ENCODE results near the gene ADARB2. TPM values are rescaled to one million over a fixed set of nuclear protein-coding genes. Genes with fewer than 3 reads are reported as not detected.

ADARB2 gene
- total RNA-seq, 1 donor from 2014 or later = under 0.01 TPM

DNA sequence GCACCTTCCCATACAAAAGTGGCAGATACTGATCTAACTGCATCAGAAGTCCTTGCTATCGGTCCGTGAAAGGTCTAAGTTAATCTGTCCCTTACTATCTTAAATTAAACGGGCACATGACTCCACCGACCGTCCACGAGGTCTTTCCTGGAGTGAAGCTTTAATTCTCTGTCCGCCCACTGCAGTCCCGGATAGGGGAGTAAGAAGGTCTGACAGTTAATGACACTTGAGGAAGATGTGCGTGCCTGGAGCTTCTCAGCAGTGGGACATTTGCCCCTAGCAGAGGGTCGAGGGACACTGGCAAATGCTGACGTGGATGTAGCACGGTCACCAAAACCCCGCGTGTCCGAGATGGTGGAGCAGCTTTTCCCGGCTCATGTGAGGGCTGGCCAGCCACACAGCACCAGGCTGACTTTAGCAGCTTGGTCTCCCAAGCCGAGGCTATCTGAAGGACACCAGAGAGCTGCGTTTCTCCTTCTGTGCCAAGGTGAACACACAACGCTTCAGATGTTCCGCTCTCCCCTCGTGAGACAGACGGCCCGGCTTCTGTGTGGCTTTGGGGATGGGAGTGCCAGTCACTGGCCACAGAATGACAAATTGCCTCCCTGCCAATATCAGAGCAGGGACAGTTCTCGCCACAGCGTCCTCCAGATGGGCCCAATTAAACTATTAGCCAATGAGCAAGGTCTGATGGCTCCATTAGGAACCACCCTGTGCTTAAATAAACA lies 86.6 kb downstream of the ADARB2 start:
- Histone ChIP-seq H3K9ac (ENCODE audit: low read depth in 1 of 3, low read length in 3 of 3) (no peak overlapping the region), H3K27me3 (ENCODE audit: control insufficient read depth in 3 of 3, insufficient read depth in 3 of 3, low read length in 3 of 3) (peaks cover 4 to 8% (median 7%) of the 10 kb centered on the region in 3 donors), H3K36me3 (ENCODE audit: control insufficient read depth in 3 of 3, insufficient read depth in 3 of 3, low read length in 3 of 3) (no peaks in the 10 kb centered on the region), H3K4me1 (ENCODE audit: control insufficient read depth in 3 of 3, insufficient read depth in 3 of 3, low read length in 3 of 3) (no peaks in the 10 kb centered on the region), H3K27ac (ENCODE audit: low read depth, low read length) (no peak overlapping the region), H3K4me3 (ENCODE audit: low read length in 3 of 3) (no peak overlapping the region), H3K9me3 (ENCODE audit: control insufficient read depth in 3 of 3, low read length in 3 of 3) (peaks cover 0 to 2% (median 0%) of the 10 kb centered on the region in 3 donors)

DNA sequence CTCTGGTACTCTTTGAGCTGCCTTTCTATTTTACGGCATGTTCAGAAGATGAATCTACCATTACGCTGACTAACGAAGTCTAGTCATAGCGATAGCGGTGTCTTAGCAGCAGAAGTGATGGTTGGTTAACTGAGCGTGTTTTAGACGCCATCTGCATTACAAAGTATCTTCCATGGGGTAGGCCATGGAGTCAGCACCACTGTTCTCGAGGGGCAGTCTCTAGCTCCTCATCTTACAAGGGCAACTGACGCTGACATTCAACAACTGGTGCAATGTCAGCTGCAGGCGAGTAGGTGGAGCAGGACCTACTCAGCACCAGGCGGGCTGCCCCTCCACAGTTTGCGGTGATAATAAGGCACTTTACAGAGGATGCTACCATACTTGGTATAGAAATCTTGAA lies 88.7 kb downstream of the ADARB2 start:
- H3K27me3 ChIP-seq (ENCODE audit: control insufficient read depth in 3 of 3, insufficient read depth in 3 of 3, low read length in 3 of 3) = no peaks in the 10 kb centered on the region
- no peaks in the 10 kb centered on the region for H3K4me1 ChIP-seq (ENCODE audit: control insufficient read depth in 3 of 3, insufficient read depth in 3 of 3, low read length in 3 of 3)
- no peak overlapping the region for H3K4me3 ChIP-seq (ENCODE audit: low read length in 3 of 3)
- H3K36me3 ChIP-seq (ENCODE audit: control insufficient read depth in 3 of 3, insufficient read depth in 3 of 3, low read length in 3 of 3) = no peaks in the 10 kb centered on the region
- H3K9ac ChIP-seq (ENCODE audit: low read depth in 1 of 3, low read length in 3 of 3) = no peak overlapping the region
- H3K27ac ChIP-seq (ENCODE audit: low read depth, low read length) = no peak overlapping the region
- peaks cover 0 to 2% (median 0%) of the 10 kb centered on the region in 3 donors for H3K9me3 ChIP-seq (ENCODE audit: control insufficient read depth in 3 of 3, low read length in 3 of 3)

DNA sequence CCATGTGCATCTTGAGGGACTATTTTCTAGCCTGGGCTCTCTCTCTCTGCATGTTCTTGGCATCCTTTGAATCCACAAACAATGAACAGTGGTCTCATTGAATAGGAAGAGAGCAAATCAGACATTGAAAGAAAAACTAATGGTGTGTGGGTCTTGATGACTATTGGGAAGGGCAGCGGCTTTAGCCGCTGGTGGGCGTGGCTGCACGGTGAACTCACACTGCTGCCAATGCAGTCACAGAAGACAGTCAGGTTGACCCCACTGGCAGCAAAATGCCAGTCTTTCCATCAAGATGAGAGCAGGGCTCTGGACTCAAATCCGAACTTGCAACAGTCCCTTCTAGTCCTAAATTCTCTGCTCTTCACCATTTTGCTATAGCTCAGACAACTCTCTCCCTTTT lies 91.0 kb downstream of the ADARB2 start:
- Histone ChIP-seq H3K36me3 (ENCODE audit: control insufficient read depth in 3 of 3, insufficient read depth in 3 of 3, low read length in 3 of 3) (no peaks in the 10 kb centered on the region), H3K27me3 (ENCODE audit: control insufficient read depth in 3 of 3, insufficient read depth in 3 of 3, low read length in 3 of 3) (no peaks in the 10 kb centered on the region), H3K4me3 (ENCODE audit: low read length in 3 of 3) (no peak overlapping the region), H3K9ac (ENCODE audit: low read depth in 1 of 3, low read length in 3 of 3) (no peak overlapping the region), H3K4me1 (ENCODE audit: control insufficient read depth in 3 of 3, insufficient read depth in 3 of 3, low read length in 3 of 3) (no peaks in the 10 kb centered on the region), H3K9me3 (ENCODE audit: control insufficient read depth in 3 of 3, low read length in 3 of 3) (peaks cover 0 to 2% (median 0%) of the 10 kb centered on the region in 3 donors), H3K27ac (ENCODE audit: low read depth, low read length) (no peak overlapping the region)

DNA sequence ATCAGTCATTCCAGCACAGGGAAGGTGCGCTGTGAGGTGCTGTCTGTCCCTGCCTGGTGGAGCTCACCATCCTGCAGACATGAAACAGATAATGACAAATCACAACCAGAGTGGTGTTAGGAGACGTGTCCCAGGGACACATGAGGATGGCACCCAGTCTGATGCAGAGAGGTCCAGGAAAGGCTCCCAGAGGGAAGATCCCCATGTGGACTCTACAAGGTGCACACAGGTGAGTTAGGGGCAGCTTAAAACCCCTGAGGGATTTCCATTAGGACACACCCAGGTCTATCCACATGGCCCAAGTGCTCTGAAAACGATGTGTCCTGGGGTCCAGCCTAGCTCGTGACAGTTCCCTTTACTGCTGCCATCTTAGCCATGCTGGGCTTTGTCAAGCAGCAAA lies 91.4 kb downstream of the ADARB2 start:
- Histone ChIP-seq H3K36me3 (ENCODE audit: control insufficient read depth in 3 of 3, insufficient read depth in 3 of 3, low read length in 3 of 3) (no peaks in the 10 kb centered on the region), H3K9me3 (ENCODE audit: control insufficient read depth in 3 of 3, low read length in 3 of 3) (peaks cover 0 to 2% (median 0%) of the 10 kb centered on the region in 3 donors), H3K27me3 (ENCODE audit: control insufficient read depth in 3 of 3, insufficient read depth in 3 of 3, low read length in 3 of 3) (no peaks in the 10 kb centered on the region), H3K9ac (ENCODE audit: low read depth in 1 of 3, low read length in 3 of 3) (no peak overlapping the region), H3K4me3 (ENCODE audit: low read length in 3 of 3) (no peak overlapping the region), H3K27ac (ENCODE audit: low read depth, low read length) (no peak overlapping the region), H3K4me1 (ENCODE audit: control insufficient read depth in 3 of 3, insufficient read depth in 3 of 3, low read length in 3 of 3) (no peaks in the 10 kb centered on the region)

DNA sequence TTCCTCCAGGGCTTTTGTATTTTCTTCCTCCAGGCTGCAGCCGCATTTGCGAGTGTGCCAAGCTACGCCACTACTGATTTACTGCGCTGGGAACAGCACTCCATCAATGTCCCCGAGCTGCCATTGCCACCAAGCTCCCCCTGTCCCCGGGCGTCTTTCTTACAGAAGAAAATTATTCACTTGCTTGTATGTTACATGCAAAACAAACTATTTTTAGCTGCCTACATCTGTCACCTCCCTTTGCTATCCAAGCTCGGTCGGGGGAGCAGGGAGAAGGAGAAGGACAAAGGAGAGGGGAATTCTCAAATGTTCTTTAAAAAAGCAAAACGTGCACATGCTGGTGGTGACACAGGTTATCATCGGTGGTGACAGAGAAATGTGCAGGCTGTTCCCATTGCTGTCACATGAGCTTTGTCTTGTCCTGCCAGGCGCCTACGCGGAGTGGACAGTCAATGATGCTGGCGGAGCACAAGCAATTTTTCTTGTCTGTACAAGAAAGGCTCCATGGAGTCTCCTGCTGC lies 93.1 kb downstream of the ADARB2 start:
- no peaks in the 10 kb centered on the region for H3K27me3 ChIP-seq (ENCODE audit: control insufficient read depth in 3 of 3, insufficient read depth in 3 of 3, low read length in 3 of 3)
- H3K36me3 ChIP-seq (ENCODE audit: control insufficient read depth in 3 of 3, insufficient read depth in 3 of 3, low read length in 3 of 3) = no peaks in the 10 kb centered on the region

DNA sequence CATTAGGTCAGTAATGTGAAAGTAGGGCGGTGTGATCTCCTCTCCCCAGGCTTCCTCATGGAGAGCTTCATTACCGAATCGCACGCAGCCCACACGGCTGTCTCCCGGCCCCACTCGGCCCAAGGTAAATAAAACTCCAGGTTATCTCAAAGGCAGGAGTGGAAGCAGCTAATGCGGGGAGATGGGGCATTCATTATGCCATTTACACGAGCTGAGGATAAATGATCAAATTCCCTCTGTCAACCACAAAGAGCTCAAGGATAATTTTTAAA lies 93.5 kb downstream of the ADARB2 start:
- no peaks in the 10 kb centered on the region for H3K36me3 ChIP-seq (ENCODE audit: control insufficient read depth in 3 of 3, insufficient read depth in 3 of 3, low read length in 3 of 3)
- H3K4me1 ChIP-seq (ENCODE audit: control insufficient read depth in 3 of 3, insufficient read depth in 3 of 3, low read length in 3 of 3) = no peaks in the 10 kb centered on the region
- peaks cover 0 to 2% (median 0%) of the 10 kb centered on the region in 3 donors for H3K9me3 ChIP-seq (ENCODE audit: control insufficient read depth in 3 of 3, low read length in 3 of 3)
- H3K27me3 ChIP-seq (ENCODE audit: control insufficient read depth in 3 of 3, insufficient read depth in 3 of 3, low read length in 3 of 3) = no peaks in the 10 kb centered on the region
- no peak overlapping the region for H3K4me3 ChIP-seq (ENCODE audit: low read length in 3 of 3)
- H3K9ac ChIP-seq (ENCODE audit: low read depth in 1 of 3, low read length in 3 of 3) = no peak overlapping the region
- no peak overlapping the region for H3K27ac ChIP-seq (ENCODE audit: low read depth, low read length)

More for the DNA sequence above, 93.1 kb downstream of the ADARB2 start:
- Histone ChIP-seq H3K4me3 (ENCODE audit: low read length in 3 of 3) (no peak overlapping the region), H3K9ac (ENCODE audit: low read depth in 1 of 3, low read length in 3 of 3) (no peak overlapping the region), H3K9me3 (ENCODE audit: control insufficient read depth in 3 of 3, low read length in 3 of 3) (peaks cover 0 to 2% (median 0%) of the 10 kb centered on the region in 3 donors), H3K4me1 (ENCODE audit: control insufficient read depth in 3 of 3, insufficient read depth in 3 of 3, low read length in 3 of 3) (no peaks in the 10 kb centered on the region), H3K27ac (ENCODE audit: low read depth, low read length) (no peak overlapping the region)

DNA sequence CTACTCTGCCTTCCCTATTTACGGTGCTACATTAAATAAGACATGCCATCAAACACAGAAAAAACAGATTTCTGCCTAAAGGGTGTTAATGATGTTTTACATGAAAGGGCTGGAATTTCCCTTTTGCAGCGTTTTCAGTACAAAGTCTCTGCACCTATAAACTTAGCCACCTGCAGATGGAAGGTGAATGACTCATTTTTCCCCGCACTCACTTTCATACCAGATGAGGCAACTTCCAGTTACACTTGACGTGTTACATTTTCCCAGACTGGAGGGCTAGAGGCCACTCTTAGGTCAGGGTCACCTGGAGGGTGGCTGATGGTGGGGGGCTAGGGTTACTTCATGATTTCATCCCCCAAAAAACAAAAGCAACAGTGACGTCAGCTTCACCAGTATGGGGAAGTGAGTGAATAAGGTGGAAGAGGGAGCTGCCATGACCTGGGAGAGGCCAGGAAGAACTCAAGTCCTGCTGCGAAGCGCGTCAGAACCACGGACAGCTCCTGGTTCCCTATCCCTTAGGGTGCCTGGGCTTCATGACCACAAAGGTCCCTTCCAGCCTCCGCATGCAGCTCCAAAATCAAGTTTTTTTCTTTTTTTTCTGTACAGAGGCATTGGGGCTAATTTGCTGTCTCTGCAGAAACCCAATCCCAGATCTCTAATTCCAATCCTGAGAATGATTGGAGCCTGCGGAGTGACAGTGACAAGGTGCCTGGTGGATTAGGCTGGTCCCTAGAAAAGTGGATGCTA lies 94.0 kb downstream of the ADARB2 start:
- no peak overlapping the region for H3K9ac ChIP-seq (ENCODE audit: low read depth in 1 of 3, low read length in 3 of 3)
- no peaks in the 10 kb centered on the region for H3K4me1 ChIP-seq (ENCODE audit: control insufficient read depth in 3 of 3, insufficient read depth in 3 of 3, low read length in 3 of 3)

DNA sequence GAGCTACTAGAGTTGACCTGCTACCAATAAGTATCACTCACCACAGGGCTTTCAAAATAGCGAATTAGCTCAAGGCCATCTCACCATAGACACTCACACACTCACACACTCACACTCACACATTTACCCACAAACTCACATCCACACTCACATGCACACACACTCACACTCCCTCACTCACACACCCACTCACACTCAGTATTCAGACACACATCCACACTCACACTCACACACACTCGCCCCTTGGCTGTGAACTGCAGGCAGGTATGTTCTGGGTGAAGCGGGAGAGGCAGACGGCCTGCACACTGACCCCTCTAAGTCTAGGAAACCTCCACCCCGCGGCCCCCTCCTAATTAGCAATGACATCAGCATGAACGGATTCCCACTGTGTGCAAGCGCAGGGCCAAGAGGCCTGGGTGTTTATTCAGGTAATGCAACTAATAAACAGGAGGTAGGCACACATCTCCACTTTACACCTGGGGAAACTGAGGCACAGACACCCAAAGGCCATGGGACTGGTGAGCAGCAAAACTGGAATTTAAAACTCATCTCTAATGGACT lies 94.6 kb downstream of the ADARB2 start:
- Histone ChIP-seq H3K36me3 (ENCODE audit: control insufficient read depth in 3 of 3, insufficient read depth in 3 of 3, low read length in 3 of 3) (no peaks in the 10 kb centered on the region), H3K4me1 (ENCODE audit: control insufficient read depth in 3 of 3, insufficient read depth in 3 of 3, low read length in 3 of 3) (no peaks in the 10 kb centered on the region), H3K4me3 (ENCODE audit: low read length in 3 of 3) (no peak overlapping the region), H3K27ac (ENCODE audit: low read depth, low read length) (no peak overlapping the region), H3K9ac (ENCODE audit: low read depth in 1 of 3, low read length in 3 of 3) (no peak overlapping the region), H3K27me3 (ENCODE audit: control insufficient read depth in 3 of 3, insufficient read depth in 3 of 3, low read length in 3 of 3) (no peaks in the 10 kb centered on the region), H3K9me3 (ENCODE audit: control insufficient read depth in 3 of 3, low read length in 3 of 3) (no peaks in the 10 kb centered on the region)

More for the DNA sequence above, 94.0 kb downstream of the ADARB2 start:
- Histone ChIP-seq H3K27me3 (ENCODE audit: control insufficient read depth in 3 of 3, insufficient read depth in 3 of 3, low read length in 3 of 3) (no peaks in the 10 kb centered on the region), H3K9me3 (ENCODE audit: control insufficient read depth in 3 of 3, low read length in 3 of 3) (no peaks in the 10 kb centered on the region), H3K36me3 (ENCODE audit: control insufficient read depth in 3 of 3, insufficient read depth in 3 of 3, low read length in 3 of 3) (no peaks in the 10 kb centered on the region), H3K4me3 (ENCODE audit: low read length in 3 of 3) (no peak overlapping the region), H3K27ac (ENCODE audit: low read depth, low read length) (no peak overlapping the region)

DNA sequence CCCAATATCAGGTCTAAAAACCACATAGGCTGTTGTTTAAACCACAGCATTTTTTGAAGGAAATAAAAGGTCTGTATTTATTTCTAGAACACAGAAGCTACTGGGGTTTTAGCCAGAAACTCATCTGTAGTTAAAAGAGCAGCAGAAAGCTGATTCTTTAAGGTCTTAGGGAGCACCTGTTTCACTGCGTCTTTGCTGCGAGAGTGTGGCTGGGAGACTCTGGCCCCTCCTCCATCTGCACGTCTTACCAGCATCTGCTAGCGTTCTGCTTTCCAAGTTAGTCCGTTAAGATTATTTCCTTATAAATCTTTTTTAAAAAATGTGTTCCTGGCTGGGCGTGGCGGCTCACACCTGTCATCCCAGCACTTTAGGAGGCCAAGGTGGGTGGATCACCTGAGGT lies 95.9 kb downstream of the ADARB2 start:
- no peak overlapping the region for H3K4me3 ChIP-seq (ENCODE audit: low read length in 3 of 3)
- no peaks in the 10 kb centered on the region for H3K36me3 ChIP-seq (ENCODE audit: control insufficient read depth in 3 of 3, insufficient read depth in 3 of 3, low read length in 3 of 3)
- H3K27me3 ChIP-seq (ENCODE audit: control insufficient read depth in 3 of 3, insufficient read depth in 3 of 3, low read length in 3 of 3) = no peaks in the 10 kb centered on the region
- no peak overlapping the region for H3K27ac ChIP-seq (ENCODE audit: low read depth, low read length)
- no peak overlapping the region for H3K9ac ChIP-seq (ENCODE audit: low read depth in 1 of 3, low read length in 3 of 3)
- H3K9me3 ChIP-seq (ENCODE audit: control insufficient read depth in 3 of 3, low read length in 3 of 3) = no peaks in the 10 kb centered on the region
- no peaks in the 10 kb centered on the region for H3K4me1 ChIP-seq (ENCODE audit: control insufficient read depth in 3 of 3, insufficient read depth in 3 of 3, low read length in 3 of 3)

DNA sequence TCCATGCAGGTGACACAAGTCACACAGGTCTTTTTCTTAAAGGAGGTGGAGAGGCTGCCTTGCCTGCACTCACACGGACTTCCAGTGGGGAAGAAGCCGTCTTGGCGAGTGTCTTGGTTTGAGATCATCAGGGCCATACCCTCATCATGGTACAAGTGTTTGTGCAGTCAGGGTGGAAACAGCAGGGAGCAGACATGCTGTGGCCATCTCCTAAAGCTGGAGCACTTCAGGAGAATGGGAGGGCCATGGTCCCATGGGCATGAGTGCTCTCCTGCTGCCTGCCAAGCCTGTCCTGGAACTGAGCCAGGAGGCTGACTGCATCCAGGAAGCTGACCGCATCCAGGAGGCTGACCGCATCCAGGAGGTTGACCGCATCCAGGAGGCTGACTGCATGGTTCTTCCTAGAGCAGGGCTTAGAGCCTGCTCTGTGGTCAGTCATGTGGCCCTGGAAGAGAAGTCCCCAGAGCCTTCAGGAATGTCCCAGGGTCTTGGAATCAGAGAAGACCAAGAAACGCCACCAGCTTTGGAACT lies 98.4 kb downstream of the ADARB2 start:
- H3K9me3 ChIP-seq (ENCODE audit: control insufficient read depth in 3 of 3, low read length in 3 of 3) = no peaks in the 10 kb centered on the region
- no peak overlapping the region for H3K9ac ChIP-seq (ENCODE audit: low read depth in 1 of 3, low read length in 3 of 3)
- H3K27ac ChIP-seq (ENCODE audit: low read depth, low read length) = no peak overlapping the region
- H3K27me3 ChIP-seq (ENCODE audit: control insufficient read depth in 3 of 3, insufficient read depth in 3 of 3, low read length in 3 of 3) = peaks cover 0 to 5% (median under 1%) of the 10 kb centered on the region in 3 donors
- no peaks in the 10 kb centered on the region for H3K4me1 ChIP-seq (ENCODE audit: control insufficient read depth in 3 of 3, insufficient read depth in 3 of 3, low read length in 3 of 3)
- no peaks in the 10 kb centered on the region for H3K36me3 ChIP-seq (ENCODE audit: control insufficient read depth in 3 of 3, insufficient read depth in 3 of 3, low read length in 3 of 3)
- no peak overlapping the region for H3K4me3 ChIP-seq (ENCODE audit: low read length in 3 of 3)

Measured in skeletal muscle tissue (tissue), 4 donors.